NCI-H510A treated with DMSO at 0.1 percent for 48 hours (cell line): ENCODE results near the gene EXOC4.
"Not testable (repeated sequence)": the region's sequence is repeated elsewhere in the genome, so short reads cannot be mapped to it uniquely, and the experiment has no call there.

Experiments
- DNase-seq: peaks from one replicate; lab custom pipeline; 2025; lab: John Stamatoyannopoulos, UW

The EXOC4 gene

GRCh38 chr7:133315332-133316040, 62.6 kb downstream of the EXOC4 start:
- no peak for DNase-seq

DNA sequence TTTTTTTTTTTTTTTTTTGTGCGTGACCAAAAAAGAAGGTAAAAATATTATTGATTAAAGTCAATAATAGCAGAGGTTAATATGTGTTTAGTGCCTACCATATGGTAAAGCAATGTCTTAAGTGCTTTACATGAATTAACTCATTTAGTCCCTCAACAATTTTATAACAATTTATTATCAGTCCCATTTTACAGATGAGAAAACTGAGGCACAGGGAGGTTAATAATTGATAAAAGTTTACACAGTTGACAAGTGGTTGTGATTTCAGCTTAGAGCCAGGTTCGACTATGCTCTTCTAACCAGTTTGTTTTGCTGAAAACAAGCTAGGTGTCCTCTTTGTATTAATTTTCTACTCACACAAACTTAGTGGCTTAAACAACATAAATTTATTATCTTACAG, 67.0 kb downstream of the EXOC4 start:
- no peak for DNase-seq

GRCh38 chr7:133320891-133321290, 68.0 kb downstream of the EXOC4 start:
- DNase-seq = no peak

GRCh38 chr7:133321366-133321765, 68.5 kb downstream of the EXOC4 start:
- not testable (repeated sequence) for DNase-seq

DNA sequence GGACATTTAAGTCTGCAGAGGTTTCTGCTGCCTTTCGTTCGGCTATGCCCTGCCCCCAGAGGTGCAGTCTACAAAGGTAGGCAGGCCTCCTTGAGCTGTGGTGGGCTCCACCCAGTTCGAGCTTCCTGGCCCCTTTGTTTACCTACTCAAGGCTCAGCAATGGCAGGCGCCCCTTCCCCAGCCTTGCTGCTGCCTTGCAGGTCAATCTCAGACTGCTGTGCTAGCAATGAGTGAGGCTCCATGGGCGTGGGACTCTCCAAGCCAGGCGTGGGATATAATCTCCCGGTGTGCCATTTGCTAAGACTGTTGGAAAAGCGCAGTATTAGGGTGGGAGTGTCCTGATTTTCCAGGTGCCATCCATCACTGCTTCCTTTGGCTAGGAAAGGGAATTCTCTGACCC, 73.9 kb downstream of the EXOC4 start:
- not testable (repeated sequence) for DNase-seq

- not testable (repeated sequence) for DNase-seq
These were observed 75.1 kb downstream of the EXOC4 start for GRCh38 chr7:133328021-133328420.

- no peak for DNase-seq
These were observed 77.2 kb downstream of the EXOC4 start for GRCh38 chr7:133330085-133330484.

- no peak for DNase-seq
These were observed 79.0 kb downstream of the EXOC4 start for GRCh38 chr7:133331861-133332260.

DNA sequence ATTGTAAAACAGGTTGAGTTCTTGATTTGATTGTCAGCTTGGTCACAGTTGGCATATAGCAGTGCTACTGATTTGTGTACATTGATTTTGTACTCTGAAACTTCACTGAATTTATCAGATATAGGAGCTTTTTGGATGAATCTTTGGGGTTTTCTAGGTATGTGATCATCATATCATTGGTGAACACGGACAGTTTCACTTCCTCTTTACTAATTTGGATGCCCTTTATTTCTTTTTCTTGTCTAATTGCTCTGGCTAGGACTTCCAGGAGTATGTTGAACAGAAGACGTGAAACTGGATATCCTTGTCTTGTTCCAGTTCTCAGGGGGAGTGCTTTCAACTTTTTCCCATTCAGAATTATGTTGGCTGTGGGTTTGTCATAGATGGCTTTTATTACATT, 86.9 kb downstream of the EXOC4 start:
- no peak for DNase-seq

DNA sequence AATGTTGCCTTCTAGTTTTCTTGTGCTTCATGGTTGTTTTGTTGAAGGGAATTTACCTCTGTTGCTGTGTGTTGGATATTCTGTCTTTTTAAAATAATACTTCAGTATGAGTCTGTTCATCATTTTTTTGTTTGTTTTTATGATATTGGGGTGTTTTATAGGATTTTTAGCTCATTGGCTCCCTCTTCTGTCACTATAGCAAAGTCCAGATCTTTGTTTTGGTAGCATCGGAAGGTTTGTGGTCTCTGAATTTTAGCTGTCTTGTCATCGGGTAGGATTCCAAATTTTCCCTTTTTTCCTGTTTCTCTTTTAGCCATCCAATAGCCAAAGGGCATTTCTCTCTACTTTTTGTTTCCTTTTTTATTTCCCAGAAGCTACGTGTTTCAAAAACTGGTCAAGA, 91.4 kb downstream of the EXOC4 start:
- DNase-seq = no peak

GRCh38 chr7:133345690-133346421, 93.0 kb downstream of the EXOC4 start:
- DNase-seq = no peak

DNA sequence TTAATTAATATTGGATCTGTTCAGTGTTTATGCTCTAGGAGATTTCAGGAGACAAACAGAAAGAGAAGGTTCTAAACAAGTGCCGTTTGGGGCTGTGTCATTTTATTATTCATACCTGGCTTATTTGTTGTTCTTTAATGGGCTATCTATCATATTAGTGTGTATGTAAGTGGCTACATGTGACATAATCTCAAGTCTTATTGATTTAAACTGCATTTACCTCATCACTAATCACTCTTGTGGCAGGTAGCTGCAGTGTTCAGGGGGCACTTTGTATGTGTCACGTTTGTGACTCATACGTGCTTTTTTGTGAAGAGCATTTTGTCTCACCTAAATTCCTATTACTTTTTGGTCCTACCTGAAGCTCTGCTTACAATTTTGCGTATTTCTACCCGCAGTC, 95.4 kb downstream of the EXOC4 start:
- no peak for DNase-seq

GRCh38 chr7:133349101-133349500, 96.2 kb downstream of the EXOC4 start:
- DNase-seq = no peak

DNA sequence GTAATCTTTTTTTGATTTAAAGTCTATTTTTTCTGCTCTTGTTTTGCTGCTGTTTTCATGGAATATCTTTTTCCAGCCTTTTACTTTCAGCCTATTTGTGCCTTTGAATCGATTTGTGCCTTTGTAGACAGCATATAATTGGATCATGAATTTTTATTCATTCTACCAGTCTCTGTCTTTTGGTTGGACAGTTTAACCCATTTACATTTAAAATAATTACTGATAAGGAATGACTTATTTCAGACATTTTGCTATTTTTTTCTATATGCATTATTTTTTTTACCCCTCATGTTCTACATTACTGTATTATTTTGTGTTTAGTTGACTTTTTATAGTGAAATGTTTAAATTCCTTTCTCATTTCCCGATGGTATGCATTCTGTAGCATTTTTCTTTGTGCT, 99.6 kb downstream of the EXOC4 start:
- DNase-seq = no peak

- DNase-seq = no peak
These were observed 100.9 kb downstream of the EXOC4 start for GRCh38 chr7:133353775-133354174.

DNA sequence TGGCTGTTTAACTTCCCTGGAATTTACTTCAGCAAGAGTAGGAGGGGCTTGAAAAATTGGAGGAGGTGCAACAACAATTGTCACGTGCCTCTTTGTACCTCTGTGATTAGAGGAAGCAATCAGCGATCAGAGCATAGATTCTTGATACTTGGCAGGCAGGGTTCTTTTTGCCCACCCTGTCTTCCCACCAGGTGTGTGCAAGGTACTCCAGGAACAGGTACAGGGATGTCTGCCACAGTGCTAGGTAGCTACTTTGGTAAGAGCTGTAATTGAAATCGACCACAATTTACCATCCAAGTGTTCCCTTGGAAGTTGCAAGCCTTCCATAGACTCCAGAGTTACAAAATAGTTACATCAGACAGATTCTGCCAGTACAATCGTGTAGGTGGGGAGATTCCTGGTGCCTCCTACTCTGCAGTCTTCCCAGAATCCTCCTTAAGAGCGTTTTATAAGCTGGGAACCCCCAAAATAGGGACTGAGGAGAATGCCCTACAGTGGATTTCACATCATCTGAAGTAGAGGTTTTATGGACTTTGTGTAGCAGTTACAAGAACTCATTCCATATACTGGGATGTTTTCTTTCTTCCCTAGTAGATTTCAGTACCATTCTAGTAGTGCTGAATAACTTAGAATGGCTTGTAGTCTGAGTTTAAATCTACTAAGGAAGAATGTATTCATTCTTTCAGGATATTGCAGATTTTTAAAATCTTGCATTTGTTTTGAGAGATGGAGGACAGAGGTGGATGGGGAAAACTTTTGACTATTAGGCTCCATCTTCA, 101.9 kb downstream of the EXOC4 start:
- DNase-seq = no peak

- no peak for DNase-seq
These were observed 102.4 kb downstream of the EXOC4 start for GRCh38 chr7:133355325-133355708.

DNA sequence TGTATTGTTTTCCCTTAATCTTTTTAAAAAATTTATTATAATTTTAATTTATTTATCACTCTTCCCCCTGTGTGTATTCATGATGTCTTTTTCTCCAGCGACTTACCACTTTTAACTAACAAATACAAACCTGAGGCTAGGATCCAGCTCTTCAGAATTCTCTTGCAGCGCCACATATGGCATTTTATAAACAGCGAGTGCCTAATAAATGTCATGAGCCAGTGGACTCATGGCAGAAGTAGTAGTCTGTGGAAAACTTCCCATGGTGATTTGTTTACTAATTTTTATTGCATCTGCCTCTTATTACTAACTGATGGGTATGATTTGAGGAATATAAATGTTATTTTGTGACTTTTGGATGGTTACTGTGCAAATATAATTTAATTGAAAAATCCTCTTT, 102.9 kb downstream of the EXOC4 start:
- no peak for DNase-seq

DNA sequence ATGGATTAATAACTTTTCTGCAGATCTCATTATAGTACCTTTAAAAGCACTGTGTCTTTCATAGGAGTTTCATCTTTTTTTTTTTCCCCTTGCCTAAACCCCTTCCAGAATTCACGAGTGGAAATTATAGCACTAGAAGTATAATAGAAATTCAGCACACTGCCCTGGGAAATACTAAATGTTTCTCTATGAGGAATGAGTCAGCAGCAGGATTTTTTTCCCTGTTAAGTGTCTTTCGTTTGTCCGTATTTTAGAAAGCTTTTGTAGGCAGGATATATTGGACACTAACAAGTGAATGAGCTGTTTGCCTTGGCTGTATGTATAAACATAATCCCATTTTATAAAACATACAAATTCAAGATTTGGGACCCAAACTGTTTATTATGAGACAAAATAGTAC, 105.8 kb downstream of the EXOC4 start:
- no peak for DNase-seq

GRCh38 chr7:133359449-133359848, 106.6 kb downstream of the EXOC4 start:
- DNase-seq = no peak

- no peak for DNase-seq
These were observed 107.3 kb downstream of the EXOC4 start for GRCh38 chr7:133360201-133360600.

- no peak for DNase-seq
These were observed 108.9 kb downstream of the EXOC4 start for GRCh38 chr7:133361806-133362205.
